Panc1 (cell line): ENCODE results near the gene PRDM10. TPM values are rescaled to one million over a fixed set of nuclear protein-coding genes. Genes with fewer than 3 reads are reported as not detected.
"Not testable (repeated sequence)": the region's sequence is repeated elsewhere in the genome, so short reads cannot be mapped to it uniquely, and the experiment has no call there.

Source experiments
- ATAC-seq: fragments of 200-7000 bp; cut with Tn5 transposase; 2 replicates; pipeline ENCODE4 v1.9.1; 2020; ENCODE audit warnings: mild to moderate bottlenecking, moderate library complexity
- BruUV-seq: library from RNA; stranded (reverse); fragments of 400-500 nt; replicated peaks from 2 replicates; lab custom pipeline; 2021; lab: Mats Ljungman, UMichigan
- CTCF ChIA-PET: fragments of 300-600 bp; sonication (Branson Sonifier 250); formaldehyde crosslinking; loops from one replicate; lab custom pipeline; 2022; ENCODE audit warnings: antibody characterized with exemption; lab: Charles Lee
- POLR2A ChIA-PET: fragments of 300-600 bp; sonication (Branson Sonifier 250); formaldehyde crosslinking; loops from one replicate; lab custom pipeline; 2022; ENCODE audit warnings: antibody characterized with exemption; lab: Charles Lee
- DNase-seq: peaks from one replicate; pipeline ENCODE4 v3.0.0-alpha.2; 2010; ENCODE audit warnings: low read depth, low spot score
- H3K27ac ChIP-seq: 2 replicates; pipeline ENCODE4 v1.5.1; 2011; ENCODE audit warnings: mild to moderate bottlenecking, low read length, inconsistent platforms
- H3K27me3 ChIP-seq: fragments of 200-500 bp; sonication (Bioruptor generic); 2 replicates; pipeline ENCODE4 v1.6.0; 2014; ENCODE audit warnings: low read length, inconsistent platforms; ENCODE audit not compliant: control insufficient read depth, insufficient read depth
- H3K36me3 ChIP-seq: fragments of 200-500 bp; sonication (Bioruptor generic); 2 replicates; pipeline ENCODE4 v1.5.1; 2014; ENCODE audit warnings: inconsistent platforms, mild to moderate bottlenecking, low read length, moderate library complexity; ENCODE audit not compliant: control insufficient read depth, insufficient read depth
- H3K4me1 ChIP-seq: 2 replicates; pipeline ENCODE4 v1.5.1; 2011; ENCODE audit warnings: inconsistent platforms, mild to moderate bottlenecking, low read length, moderate library complexity; ENCODE audit not compliant: control insufficient read depth, insufficient read depth
- H3K4me3 ChIP-seq, 2 experiments: 2 replicates each; pipeline ENCODE4 v1.5.1; 2011 to 2012; ENCODE audit warnings: low read depth in 2 of 2, low read length in 2 of 2, mild to moderate bottlenecking in 2 of 2, inconsistent platforms in 1 of 2, moderate library complexity in 1 of 2
- H3K9me3 ChIP-seq: fragments of 200-500 bp; sonication (Bioruptor generic); 2 replicates; pipeline ENCODE4 v1.5.1; 2014; ENCODE audit warnings: low read depth, mild to moderate bottlenecking, inconsistent platforms, low read length, moderate library complexity; ENCODE audit not compliant: control insufficient read depth, insufficient read depth
- CTCF ChIP-seq: fragments of 450-650 bp; IDR thresholded peaks from 2 replicates; pipeline ENCODE4 v1.5.1; 2017; ENCODE audit warnings: mild to moderate bottlenecking
- POLR2AphosphoS5 ChIP-seq: IDR thresholded peaks from 2 replicates; pipeline ENCODE4 v1.6.1; 2012; ENCODE audit warnings: mild to moderate bottlenecking, low read depth, low read length, moderate library complexity
- REST ChIP-seq, 2 experiments: IDR thresholded peaks; 2 replicates each; pipeline ENCODE4 v1.6.1; 2011 to 2012; ENCODE audit warnings: low read depth in 2 of 2, control low read depth in 1 of 2, low read length in 1 of 2, mild to moderate bottlenecking in 1 of 2, moderate library complexity in 1 of 2; ENCODE audit not compliant: insufficient read depth in 1 of 2
- SIN3A ChIP-seq: IDR thresholded peaks from 2 replicates; pipeline ENCODE4 v1.6.1; 2012; ENCODE audit warnings: low read depth, mild to moderate bottlenecking, low read length, moderate library complexity, borderline replicate concordance; ENCODE audit not compliant: insufficient read depth
- TCF7L2 ChIP-seq: IDR thresholded peaks from 2 replicates; pipeline ENCODE4 v1.6.1; 2011; ENCODE audit warnings: mild to moderate bottlenecking, low read depth, low read length, inconsistent platforms
- in situ Hi-C: cut with HindIII; loops from 2 replicates; pipeline ENCODE4 v1.10.0; 2016; ENCODE audit warnings: low sequenced_read_pairs, low pct_unique_long_range_greater_than_20kb
- intact Hi-C: fragments of 100-400 bp; cut with micrococcal nuclease; formaldehyde crosslinking; loops from one replicate; pipeline ENCODE4 v1.10.0; 2022; ENCODE audit not compliant: unreplicated experiment
- total RNA-seq: library from RNA; stranded (reverse); gene quantifications from one replicate; pipeline ENCODE4 v1.2.1, GENCODE V29; 2021; ENCODE audit not compliant: unreplicated experiment

Gene PRDM10
- total RNA-seq, 1 experiment from 2014 or later = 12.5 TPM

- H3K27ac ChIP-seq = no peak overlapping the region
- ChIA-PET POLR2A (no interaction called here), CTCF (no interaction called here)
- no peaks in the 10 kb centered on the region for H3K36me3 ChIP-seq
- no peak overlapping the region for H3K4me3 ChIP-seq
- peaks cover 2% of the 10 kb centered on the region for H3K4me1 ChIP-seq
- H3K9me3 ChIP-seq = no peaks in the 10 kb centered on the region
- BruUV-seq = no TSS peak
- H3K27me3 ChIP-seq = no peaks in the 10 kb centered on the region
- ATAC-seq (no peak), DNase-seq (no peak)
- no peak for TF ChIP-seq SIN3A
- TF ChIP-seq REST (IDR thresholded peaks at IDR 0.05; ENCODE audit: insufficient read depth in 1 of 2, low read depth in 2 of 2, low read length in 1 of 2) = no peak
- TF ChIP-seq CTCF = no peak
- TF ChIP-seq TCF7L2 = no peak
- TF ChIP-seq POLR2AphosphoS5 = no peak
- in situ Hi-C loops = no loop called here
- intact Hi-C loops = no loop called here
Observed at GRCh38 chr11:129955282-129955681, 47.4 kb downstream of the PRDM10 start.

GRCh38 chr11:129954703-129955102, 47.9 kb downstream of the PRDM10 start:
- H3K27ac ChIP-seq, H3K4me3 ChIP-seq, intact Hi-C loops, H3K9me3 ChIP-seq, H3K4me1 ChIP-seq, DNase-seq, H3K27me3 ChIP-seq, in situ Hi-C loops, POLR2A ChIA-PET, H3K36me3 ChIP-seq, CTCF ChIA-PET, ATAC-seq: not testable (repeated sequence)
- TSS peak; percentile 28 for BruUV-seq

- ChIA-PET POLR2A (no interaction called here), CTCF (no interaction called here)
- no peaks in the 10 kb centered on the region for H3K4me1 ChIP-seq
- no peak for ATAC-seq
- no peak for DNase-seq
- H3K4me3 ChIP-seq = no peak overlapping the region
- in situ Hi-C loops (no loop called here), intact Hi-C loops (no loop called here)
- no TSS peak for BruUV-seq
- no peaks in the 10 kb centered on the region for H3K27me3 ChIP-seq
- H3K9me3 ChIP-seq = no peaks in the 10 kb centered on the region
- no peak overlapping the region for H3K27ac ChIP-seq
- TF ChIP-seq CTCF = no peak
- no peak for TF ChIP-seq POLR2AphosphoS5
- no peak for TF ChIP-seq REST (IDR thresholded peaks at IDR 0.05; ENCODE audit: insufficient read depth in 1 of 2, low read depth in 2 of 2, low read length in 1 of 2)
- no peak for TF ChIP-seq SIN3A
- no peak for TF ChIP-seq TCF7L2
- H3K36me3 ChIP-seq = no peaks in the 10 kb centered on the region
Observed at GRCh38 chr11:129951866-129952262, 50.8 kb downstream of the PRDM10 start.
